ENCODE measurements around the gene IKZF3. TPM values are rescaled to one million over a fixed set of nuclear protein-coding genes. Genes with fewer than 3 reads are reported as not detected.
A peak's percentile ranks its signal among the peaks of the same experiment; 100 is the strongest.
"Not testable (repeated sequence)": the region's sequence is repeated elsewhere in the genome, so short reads cannot be mapped to it uniquely, and the experiment has no call there.

IKZF3 gene
- total and polyA plus RNA-seq, 4 donors: 1.0 to 3.9 (median 2.6) TPM

- no peak for ATAC-seq (ENCODE audit: insufficient read depth, low FRiP score)
Observed at GRCh38 chr17:39903158-39903884, 39.2 kb upstream of the IKZF3 start.

GRCh38 chr17:39902027-39902426 is 37.9 kb upstream of the IKZF3 start:
- not testable (repeated sequence) for DNase-seq; H3K27me3 ChIP-seq (ENCODE audit: control insufficient read depth in 3 of 3, insufficient read depth in 3 of 3, low read length in 2 of 3); ATAC-seq (ENCODE audit: insufficient read depth, low FRiP score); H3K9me3 ChIP-seq (ENCODE audit: control insufficient read depth in 4 of 4, insufficient read depth in 3 of 4, low read length in 3 of 4); H3K4me3 ChIP-seq; H3K9ac ChIP-seq (ENCODE audit: insufficient read depth in 1 of 2, low read length in 2 of 2); H3K27ac ChIP-seq (ENCODE audit: low read depth in 1 of 2, low read length in 1 of 2); H3K4me1 ChIP-seq (ENCODE audit: control insufficient read depth in 5 of 5, insufficient read depth in 5 of 5, low read length in 5 of 5); H3K36me3 ChIP-seq (ENCODE audit: control insufficient read depth in 4 of 4, insufficient read depth in 4 of 4, low read length in 4 of 4)
- WGBS, 2 donors: 83 to 88% methylated on average over 2 of the region's 2 CpGs

More at GRCh38 chr17:39903158-39903884, 39.2 kb upstream of the IKZF3 start:
- TF ChIP-seq CTCF (IDR thresholded peaks at IDR 0.05; ENCODE audit: control extremely low read depth, extremely low read depth): no peak
- no peak for DNase-seq
- 74 to 83% methylated on average over 4 of the region's 4 CpGs for WGBS, 2 donors
- H3K4me1 ChIP-seq (ENCODE audit: control insufficient read depth in 5 of 5, insufficient read depth in 5 of 5, low read length in 5 of 5): no peaks in the 10 kb centered on the region
- H3K4me3 ChIP-seq: no peak overlapping the region
- no peaks in the 10 kb centered on the region for H3K9me3 ChIP-seq (ENCODE audit: control insufficient read depth in 4 of 4, insufficient read depth in 3 of 4, low read length in 3 of 4)
- no peak overlapping the region for H3K9ac ChIP-seq (ENCODE audit: insufficient read depth in 1 of 2, low read length in 2 of 2)
- H3K27me3 ChIP-seq (ENCODE audit: control insufficient read depth in 3 of 3, insufficient read depth in 3 of 3, low read length in 2 of 3): no peaks in the 10 kb centered on the region
- H3K27ac ChIP-seq (ENCODE audit: low read depth in 1 of 2, low read length in 1 of 2): no peak overlapping the region
- peaks cover 0 to 4% (median 0%) of the 10 kb centered on the region in 4 donors for H3K36me3 ChIP-seq (ENCODE audit: control insufficient read depth in 4 of 4, insufficient read depth in 4 of 4, low read length in 4 of 4)

GRCh38 chr17:39899215-39899614 is 35.1 kb upstream of the IKZF3 start:
- Histone ChIP-seq H3K27me3 (ENCODE audit: control insufficient read depth in 3 of 3, insufficient read depth in 3 of 3, low read length in 2 of 3) (no peaks in the 10 kb centered on the region), H3K9ac (ENCODE audit: insufficient read depth in 1 of 2, low read length in 2 of 2) (no peak overlapping the region), H3K36me3 (ENCODE audit: control insufficient read depth in 4 of 4, insufficient read depth in 4 of 4, low read length in 4 of 4) (no peaks in the 10 kb centered on the region), H3K4me3 (no peak overlapping the region), H3K27ac (ENCODE audit: low read depth in 1 of 2, low read length in 1 of 2) (no peak overlapping the region), H3K4me1 (ENCODE audit: control insufficient read depth in 5 of 5, insufficient read depth in 5 of 5, low read length in 5 of 5) (no peaks in the 10 kb centered on the region), H3K9me3 (ENCODE audit: control insufficient read depth in 4 of 4, insufficient read depth in 3 of 4, low read length in 3 of 4) (no peaks in the 10 kb centered on the region)
- DNase-seq (peak in 2 of 3 donors; percentile 17 to 57), ATAC-seq (ENCODE audit: insufficient read depth, low FRiP score) (no peak)
- no peak for TF ChIP-seq CTCF (IDR thresholded peaks at IDR 0.05; ENCODE audit: control extremely low read depth, extremely low read depth)

- no peaks in the 10 kb centered on the region for H3K27me3 ChIP-seq (ENCODE audit: control insufficient read depth in 3 of 3, insufficient read depth in 3 of 3, low read length in 2 of 3)
- 94 to 96% methylated on average over 4 of the region's 4 CpGs for WGBS, 2 donors
Observed at GRCh38 chr17:39898088-39898487, 34.0 kb upstream of the IKZF3 start.

More at GRCh38 chr17:39898088-39898487, 34.0 kb upstream of the IKZF3 start:
- TF ChIP-seq CTCF (IDR thresholded peaks at IDR 0.05; ENCODE audit: control extremely low read depth, extremely low read depth): no peak
- Histone ChIP-seq H3K9me3 (ENCODE audit: control insufficient read depth in 4 of 4, insufficient read depth in 3 of 4, low read length in 3 of 4) (no peaks in the 10 kb centered on the region), H3K27ac (ENCODE audit: low read depth in 1 of 2, low read length in 1 of 2) (no peak overlapping the region), H3K4me3 (no peak overlapping the region), H3K36me3 (ENCODE audit: control insufficient read depth in 4 of 4, insufficient read depth in 4 of 4, low read length in 4 of 4) (no peaks in the 10 kb centered on the region), H3K4me1 (ENCODE audit: control insufficient read depth in 5 of 5, insufficient read depth in 5 of 5, low read length in 5 of 5) (no peaks in the 10 kb centered on the region), H3K9ac (ENCODE audit: insufficient read depth in 1 of 2, low read length in 2 of 2) (no peak overlapping the region)
- DNase-seq (no peak), ATAC-seq (ENCODE audit: insufficient read depth, low FRiP score) (no peak)
